ENCODE data around the gene FOXK1.

- no peak for TF ChIP-seq CTCF (IDR thresholded peaks at IDR 0.05; ENCODE audit: low read depth, low read length)
- no peak for TF ChIP-seq EZH2phosphoT487 (IDR thresholded peaks at IDR 0.05; ENCODE audit: low read depth)
Measured at GRCh38 chr7:4724648-4725013, 42.5 kb downstream of the FOXK1 start.
